ENCODE measurements around the gene MYOM3.

Gene MYOM3

GRCh38 chr1:24111996-24112779 lies at the start of gene MYOM3:
TSS of gene MYOM3 (minus strand) at chr1:24112135. CDS start at chr1:24108636, 3,499 bp downstream.
- no peak for DNase-seq

- DNase-seq: no peak
These were observed 49.3 kb upstream of the MYOM3 start for GRCh38 chr1:24161270-24161669.

GRCh38 chr1:24159366-24159765 lies 47.4 kb upstream of the MYOM3 start:
- no peak for DNase-seq

- DNase-seq: no peak
These were observed 46.1 kb upstream of the MYOM3 start for GRCh38 chr1:24157918-24158481.

GRCh38 chr1:24156542-24157260 lies 44.8 kb upstream of the MYOM3 start:
- DNase-seq: no peak

- peak; percentile 57 for DNase-seq
These were observed 43.3 kb upstream of the MYOM3 start for GRCh38 chr1:24155011-24155782.

GRCh38 chr1:24154215-24154614 lies 42.3 kb upstream of the MYOM3 start:
- no peak for DNase-seq

GRCh38 chr1:24152631-24153494 lies 40.9 kb upstream of the MYOM3 start:
- no peak for DNase-seq

GRCh38 chr1:24151175-24151533 lies 39.2 kb upstream of the MYOM3 start:
- DNase-seq: no peak

- DNase-seq: peak; percentile 27
These were observed 38.6 kb upstream of the MYOM3 start for GRCh38 chr1:24150234-24151174.

GRCh38 chr1:24149866-24150233 lies 37.9 kb upstream of the MYOM3 start:
- DNase-seq: no peak

GRCh38 chr1:24147816-24148215 lies 35.9 kb upstream of the MYOM3 start:
- DNase-seq: no peak

- no peak for DNase-seq
These were observed 35.3 kb upstream of the MYOM3 start for GRCh38 chr1:24147194-24147593.

- DNase-seq: no peak
These were observed 30.9 kb upstream of the MYOM3 start, which contains the start of gene IL22RA1 for GRCh38 chr1:24142546-24143534. TSS of gene IL22RA1 (minus strand) at chr1:24143140. CDS start at chr1:24143082, 58 bp downstream.

- no peak for DNase-seq
These were observed 29.5 kb upstream of the MYOM3 start for GRCh38 chr1:24141311-24141997.

- no peak for DNase-seq
These were observed 28.8 kb upstream of the MYOM3 start for GRCh38 chr1:24140741-24141181.

- no peak for DNase-seq
These were observed 28.0 kb upstream of the MYOM3 start for GRCh38 chr1:24139841-24140425.

- DNase-seq: no peak
These were observed 27.2 kb upstream of the MYOM3 start for GRCh38 chr1:24139222-24139489.

Data from NCI-H187 treated with DMSO at 0.1 percent for 48 hours (cell line).